ENCODE measurements around the gene MYO5C. TPM values are rescaled to one million over a fixed set of nuclear protein-coding genes. Genes with fewer than 3 reads are reported as not detected.
"Not testable (repeated sequence)": the region's sequence is repeated elsewhere in the genome, so short reads cannot be mapped to it uniquely, and the experiment has no call there.

Gene MYO5C
- total RNA-seq, 1 experiment from 2014 or later, result 0.16 TPM

GRCh38 chr15:52185151-52185561, 110.4 kb downstream of the MYO5C start:
- Histone ChIP-seq H3K27ac (no peak overlapping the region), H3K4me1 (replicated peaks) (peaks cover under 1% of the 10 kb centered on the region; the same call in 1 of the 2 replicates), H3K36me3 (no peaks in the 10 kb centered on the region), H3K4me3 (no peak overlapping the region), H3K9me3 (replicated peaks) (no peaks in the 10 kb centered on the region), H3K27me3 (replicated peaks) (no peaks in the 10 kb centered on the region)
- peak in 1 of 2 experiments; percentile 19 for DNase-seq (ENCODE audit: low read depth in 1 of 2, low spot score in 2 of 2)

DNA sequence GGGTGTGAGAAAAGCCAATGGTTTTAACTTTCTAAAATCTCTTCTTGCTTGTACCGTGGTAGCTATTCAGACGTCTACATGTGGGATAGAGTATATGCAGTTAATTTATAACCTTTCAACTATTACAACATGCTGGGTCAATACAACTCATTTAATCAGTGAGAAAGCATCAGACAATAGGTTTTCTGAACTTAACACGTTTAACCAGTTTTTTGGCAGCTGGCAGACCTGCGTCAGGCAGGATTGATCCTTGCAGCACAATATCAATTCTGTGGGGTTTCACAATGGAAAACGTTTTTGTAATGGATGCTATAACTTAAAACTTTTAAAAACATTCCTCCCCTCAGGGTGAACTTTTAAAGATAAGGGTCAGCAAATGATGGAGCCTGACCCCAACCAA, 110.9 kb downstream of the MYO5C start:
- Histone ChIP-seq H3K27me3 (replicated peaks) (no peaks in the 10 kb centered on the region), H3K36me3 (no peaks in the 10 kb centered on the region), H3K27ac (no peak overlapping the region), H3K4me3 (no peak overlapping the region), H3K9me3 (replicated peaks) (no peaks in the 10 kb centered on the region), H3K4me1 (replicated peaks) (peaks cover 5% of the 10 kb centered on the region; the same call in 1 of the 2 replicates)
- no peak for DNase-seq (ENCODE audit: low read depth in 1 of 2, low spot score in 2 of 2)

DNA sequence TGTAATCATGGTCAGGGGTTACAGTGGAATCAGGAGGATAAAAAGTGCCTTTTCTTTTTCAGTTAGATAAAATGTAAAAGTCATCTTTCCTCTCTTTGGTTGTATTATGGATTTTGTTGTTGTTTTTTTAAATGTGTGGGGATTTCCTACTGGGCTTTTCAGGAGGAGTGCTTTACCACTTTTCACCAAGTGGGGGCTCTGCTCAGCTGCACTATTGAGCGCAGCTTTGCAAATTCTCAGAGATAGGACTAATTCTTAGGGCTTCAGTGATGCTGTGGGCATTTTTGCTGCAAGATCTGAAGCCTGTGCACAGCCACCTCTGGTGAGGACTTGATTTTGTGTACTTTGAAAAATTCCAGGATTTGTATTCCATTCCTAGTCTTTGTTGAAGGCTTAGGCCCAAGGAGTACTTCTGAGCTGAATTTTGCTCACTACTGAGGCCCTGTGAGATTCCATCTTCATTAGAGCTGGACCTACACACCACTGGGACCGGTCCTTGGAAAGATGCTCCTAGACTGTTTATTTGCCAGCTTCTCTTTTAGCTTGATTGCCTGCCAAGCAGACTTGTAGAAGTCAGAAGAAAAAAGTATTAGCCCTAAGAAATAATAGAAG, 111.9 kb downstream of the MYO5C start:
- H3K4me3 ChIP-seq, result no peak overlapping the region
- H3K9me3 ChIP-seq (replicated peaks), result no peaks in the 10 kb centered on the region
- H3K27me3 ChIP-seq (replicated peaks), result no peaks in the 10 kb centered on the region
- no peak overlapping the region for H3K27ac ChIP-seq
- peak in 1 of 2 experiments; percentile 28 for DNase-seq (ENCODE audit: low read depth in 1 of 2, low spot score in 2 of 2)
- H3K36me3 ChIP-seq, result no peaks in the 10 kb centered on the region
- peaks cover 9% of the 10 kb centered on the region for H3K4me1 ChIP-seq (replicated peaks)

DNA sequence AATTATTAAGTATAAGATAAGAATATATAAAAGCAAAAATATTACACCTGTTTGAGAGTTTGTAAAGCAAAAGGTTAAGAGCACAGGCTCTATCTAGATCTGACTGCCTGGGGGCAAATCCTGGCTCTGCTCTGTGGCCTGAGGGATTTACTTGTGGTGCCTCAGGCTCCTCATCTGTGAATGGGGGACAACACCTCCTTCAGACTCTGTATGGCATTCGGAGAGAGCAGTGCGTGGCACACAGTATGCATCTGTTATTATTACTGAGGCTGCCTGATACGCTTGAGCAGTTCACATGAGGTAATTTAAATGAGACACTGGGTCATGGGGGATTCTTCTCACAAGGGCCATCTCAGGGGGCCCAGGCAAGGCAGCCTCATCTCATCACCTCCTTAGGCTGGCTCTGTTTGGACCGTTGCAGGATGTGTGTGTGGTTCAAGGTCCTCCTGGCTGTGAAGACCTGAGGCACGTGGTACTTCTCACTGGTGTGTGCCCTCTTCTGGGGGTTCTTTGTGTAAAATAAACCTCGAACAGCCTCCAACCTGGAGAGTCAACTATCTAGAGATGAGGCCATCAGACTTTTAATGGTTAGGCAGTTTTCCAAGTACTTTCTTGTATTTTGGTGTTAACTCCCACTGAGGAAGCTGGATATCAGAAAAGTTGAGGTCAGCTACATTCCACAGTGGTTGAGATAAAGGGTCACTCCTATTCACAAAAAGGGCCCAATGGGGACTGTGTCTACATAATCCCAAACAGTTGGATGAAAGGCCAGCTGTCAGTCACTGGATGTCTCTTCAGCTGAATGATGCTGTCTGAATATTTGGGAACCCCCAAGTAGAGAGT, 113.4 kb downstream of the MYO5C start:
- Histone ChIP-seq H3K36me3 (peaks cover 5% of the 10 kb centered on the region; the same call in 1 of the 2 replicates), H3K27ac (no peak overlapping the region), H3K9me3 (replicated peaks) (no peaks in the 10 kb centered on the region), H3K4me3 (no peak overlapping the region), H3K4me1 (replicated peaks) (peaks cover 14% of the 10 kb centered on the region), H3K27me3 (replicated peaks) (no peaks in the 10 kb centered on the region)
- DNase-seq (ENCODE audit: low read depth in 1 of 2, low spot score in 2 of 2), result peak in 1 of 2 experiments; percentile 20

- Histone ChIP-seq H3K27me3 (replicated peaks) (no peaks in the 10 kb centered on the region), H3K4me3 (no peak overlapping the region; the same call in 1 of the 2 replicates), H3K4me1 (replicated peaks) (peaks cover 14% of the 10 kb centered on the region), H3K9me3 (replicated peaks) (no peaks in the 10 kb centered on the region), H3K27ac (no peak overlapping the region), H3K36me3 (peaks cover 5% of the 10 kb centered on the region; the same call in 1 of the 2 replicates)
- peak in 1 of 2 experiments; percentile 22 for DNase-seq (ENCODE audit: low read depth in 1 of 2, low spot score in 2 of 2)
These were observed 114.7 kb downstream of the MYO5C start for GRCh38 chr15:52180851-52181450.

DNA sequence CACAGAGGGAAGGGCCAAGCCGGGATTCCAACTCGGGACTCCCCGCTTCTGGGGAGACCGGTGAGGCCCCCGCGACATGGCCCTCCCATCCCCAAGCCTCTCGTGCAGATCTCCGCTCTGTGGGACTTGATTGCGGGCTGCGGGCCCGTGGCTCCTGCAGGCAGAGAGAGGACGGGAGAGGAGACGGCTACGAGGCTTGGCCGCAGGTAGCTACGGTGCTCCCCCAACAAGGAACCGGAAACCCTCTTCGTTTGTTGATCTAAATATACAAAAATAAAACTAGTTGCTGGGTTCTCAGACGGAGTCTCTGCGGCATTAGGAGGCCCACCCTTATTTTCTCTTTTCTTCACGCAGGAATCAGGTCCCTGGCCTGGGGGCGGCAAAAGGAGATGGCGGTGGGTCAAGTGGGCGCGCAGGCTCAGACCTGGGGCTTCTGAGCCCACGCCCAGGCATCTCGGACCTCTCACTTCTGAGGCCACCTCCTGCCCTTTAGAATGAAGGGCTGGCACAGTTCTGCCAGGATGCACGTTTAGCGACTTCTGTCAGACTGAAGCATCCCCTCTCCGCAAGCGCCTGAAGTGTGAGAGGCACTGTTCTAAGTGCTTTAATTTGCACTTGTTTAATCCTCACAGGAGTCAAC, 115.3 kb downstream of the MYO5C start:
- peak in 1 of 2 experiments; percentile 32 for DNase-seq (ENCODE audit: low read depth in 1 of 2, low spot score in 2 of 2)
- Histone ChIP-seq H3K36me3 (peaks cover 5% of the 10 kb centered on the region; the same call in 1 of the 2 replicates), H3K27me3 (replicated peaks) (no peaks in the 10 kb centered on the region), H3K4me1 (replicated peaks) (peaks cover 14% of the 10 kb centered on the region), H3K9me3 (replicated peaks) (no peaks in the 10 kb centered on the region), H3K27ac (no peak overlapping the region), H3K4me3 (peak overlapping the region; percentile 85)

- Histone ChIP-seq H3K4me1 (replicated peaks) (peaks cover 14% of the 10 kb centered on the region), H3K4me3 (peak overlapping the region; percentile 85), H3K27ac (peak overlapping the region; percentile 52), H3K9me3 (replicated peaks) (no peaks in the 10 kb centered on the region), H3K36me3 (peaks cover 5% of the 10 kb centered on the region; the same call in 1 of the 2 replicates), H3K27me3 (replicated peaks) (no peaks in the 10 kb centered on the region)
- DNase-seq (ENCODE audit: low read depth in 1 of 2, low spot score in 2 of 2), result peak; percentile 79
These were observed 116.1 kb downstream of the MYO5C start for GRCh38 chr15:52179278-52180195.

GRCh38 chr15:52178765-52179164, 116.8 kb downstream of the MYO5C start:
- H3K9me3 ChIP-seq (replicated peaks), result no peaks in the 10 kb centered on the region
- H3K4me3 ChIP-seq, result peak overlapping the region; percentile 85
- H3K27ac ChIP-seq, result no peak overlapping the region
- peaks cover 5% of the 10 kb centered on the region; the same call in 1 of the 2 replicates for H3K36me3 ChIP-seq
- peak in 1 of 2 experiments; percentile 41 for DNase-seq (ENCODE audit: low read depth in 1 of 2, low spot score in 2 of 2)
- H3K27me3 ChIP-seq (replicated peaks), result no peaks in the 10 kb centered on the region
- H3K4me1 ChIP-seq (replicated peaks), result peaks cover 14% of the 10 kb centered on the region

DNA sequence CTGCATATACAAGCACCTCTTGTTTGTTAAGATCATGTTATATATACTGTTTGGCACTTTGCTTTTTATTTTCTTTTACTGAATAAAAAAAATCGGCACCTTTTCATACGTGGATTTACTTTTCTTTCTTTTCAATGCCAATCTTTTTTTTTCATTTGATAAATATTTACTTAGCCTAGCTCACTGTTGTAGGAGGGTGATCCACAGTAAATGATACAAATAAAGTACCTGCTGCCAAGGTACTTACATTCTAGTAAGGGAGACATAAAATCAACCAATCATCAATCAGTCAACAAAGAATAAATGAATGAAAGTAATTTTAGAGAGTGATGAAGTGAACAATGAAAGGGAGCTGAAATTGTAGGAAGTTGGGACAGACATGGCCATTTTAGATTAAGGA, 122.7 kb downstream of the MYO5C start:
- H3K36me3 ChIP-seq, result no peaks in the 10 kb centered on the region
- H3K27me3 ChIP-seq (replicated peaks), result no peaks in the 10 kb centered on the region
- no peaks in the 10 kb centered on the region for H3K9me3 ChIP-seq (replicated peaks)
- H3K4me3 ChIP-seq, result no peak overlapping the region
- DNase-seq (ENCODE audit: low read depth in 1 of 2, low spot score in 2 of 2), result no peak
- H3K4me1 ChIP-seq (replicated peaks), result no peaks in the 10 kb centered on the region
- no peak overlapping the region for H3K27ac ChIP-seq

GRCh38 chr15:52171807-52172206, 123.8 kb downstream of the MYO5C start:
- H3K27me3 ChIP-seq (replicated peaks), result no peaks in the 10 kb centered on the region
- no peak overlapping the region for H3K27ac ChIP-seq

GRCh38 chr15:52171386-52171785, 124.2 kb downstream of the MYO5C start:
- Histone ChIP-seq H3K4me3 (no peak overlapping the region), H3K9me3 (replicated peaks) (no peaks in the 10 kb centered on the region), H3K36me3 (no peaks in the 10 kb centered on the region), H3K4me1 (replicated peaks) (no peaks in the 10 kb centered on the region), H3K27me3 (replicated peaks) (no peaks in the 10 kb centered on the region), H3K27ac (no peak overlapping the region)
- DNase-seq (ENCODE audit: low read depth in 1 of 2, low spot score in 2 of 2), result no peak

More at GRCh38 chr15:52171807-52172206, 123.8 kb downstream of the MYO5C start:
- no peaks in the 10 kb centered on the region for H3K9me3 ChIP-seq (replicated peaks)
- no peaks in the 10 kb centered on the region for H3K4me1 ChIP-seq (replicated peaks)
- H3K36me3 ChIP-seq, result no peaks in the 10 kb centered on the region
- no peak for DNase-seq (ENCODE audit: low read depth in 1 of 2, low spot score in 2 of 2)
- H3K4me3 ChIP-seq, result no peak overlapping the region

GRCh38 chr15:52170199-52170598, 125.4 kb downstream of the MYO5C start:
- H3K4me1 ChIP-seq (replicated peaks); H3K9me3 ChIP-seq (replicated peaks); DNase-seq (ENCODE audit: low read depth in 1 of 2, low spot score in 2 of 2); H3K36me3 ChIP-seq; H3K27me3 ChIP-seq (replicated peaks); H3K27ac ChIP-seq; H3K4me3 ChIP-seq: not testable (repeated sequence)

All from SJSA1 (cell line).